HG03439 (cell line): ENCODE data around the gene NT5DC1.
"Not testable (repeated sequence)": the region's sequence is repeated elsewhere in the genome, so short reads cannot be mapped to it uniquely, and the experiment has no call there.

Experiments used
- ATAC-seq: cut with Tn5 transposase; IDR thresholded peaks from one replicate; pipeline ENCODE4 v1.9.1; 2021; ENCODE audit warnings: mild to moderate bottlenecking, moderate library complexity; ENCODE audit not compliant: unreplicated experiment

NT5DC1 gene

DNA sequence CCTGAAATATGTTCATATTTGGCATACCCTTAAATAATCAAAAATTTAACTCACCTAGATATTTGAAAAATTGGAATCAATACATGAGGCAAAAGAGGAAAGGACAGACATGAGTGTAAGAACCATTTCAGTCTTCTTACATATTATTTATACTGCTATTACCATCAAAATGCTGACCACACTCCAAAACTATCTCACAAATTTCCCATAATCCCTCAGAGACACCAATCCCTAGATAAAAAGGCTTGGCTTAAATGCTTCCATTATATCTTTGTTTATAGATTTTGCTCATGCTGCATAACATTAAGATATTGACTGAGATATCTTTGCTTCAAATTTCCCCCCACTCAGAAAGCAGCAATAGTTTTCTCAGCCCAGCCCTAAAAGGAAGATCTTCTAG lies 11.7 kb upstream of the NT5DC1 start:
- ATAC-seq, result no peak

DNA sequence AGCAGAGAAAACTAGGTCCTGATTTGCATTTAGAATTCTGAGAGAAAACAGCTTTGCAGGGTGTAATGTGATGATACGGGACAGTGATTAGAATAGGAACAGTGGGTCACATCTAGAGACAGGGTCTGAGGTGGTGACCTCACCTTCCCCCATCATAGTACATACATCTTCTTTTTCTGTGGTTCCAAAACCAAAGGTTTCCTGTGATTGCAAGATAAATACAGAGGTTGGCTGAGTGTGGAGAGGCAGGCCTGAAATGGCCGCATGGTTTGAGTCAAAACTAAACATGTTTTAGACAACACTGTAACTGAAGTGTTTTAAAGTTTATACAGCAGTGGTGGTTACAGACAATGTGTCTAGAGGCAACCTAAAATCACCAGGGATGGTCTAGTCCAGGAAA lies 10.4 kb upstream of the NT5DC1 start:
- ATAC-seq, result peak; percentile 32

DNA sequence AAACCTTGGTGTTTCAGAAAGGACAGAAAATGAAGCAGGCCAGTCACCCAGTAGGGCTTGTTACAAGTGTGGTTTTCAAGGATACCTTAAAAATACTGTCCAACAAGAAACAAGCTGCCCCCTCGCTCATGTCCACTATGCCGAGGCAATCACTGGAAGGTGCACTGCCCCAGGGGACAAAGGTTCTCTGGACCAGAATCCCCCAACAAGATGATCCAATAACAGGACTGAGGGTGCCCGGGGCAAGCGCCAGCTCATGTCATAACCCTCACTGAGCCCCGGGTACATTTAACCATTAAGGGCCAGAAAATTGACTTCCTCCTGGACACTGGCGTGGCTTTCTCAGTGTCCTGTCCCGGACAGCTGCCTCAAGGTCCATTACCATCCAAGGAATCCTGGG lies 6.6 kb upstream of the NT5DC1 start:
- ATAC-seq, result no peak

DNA sequence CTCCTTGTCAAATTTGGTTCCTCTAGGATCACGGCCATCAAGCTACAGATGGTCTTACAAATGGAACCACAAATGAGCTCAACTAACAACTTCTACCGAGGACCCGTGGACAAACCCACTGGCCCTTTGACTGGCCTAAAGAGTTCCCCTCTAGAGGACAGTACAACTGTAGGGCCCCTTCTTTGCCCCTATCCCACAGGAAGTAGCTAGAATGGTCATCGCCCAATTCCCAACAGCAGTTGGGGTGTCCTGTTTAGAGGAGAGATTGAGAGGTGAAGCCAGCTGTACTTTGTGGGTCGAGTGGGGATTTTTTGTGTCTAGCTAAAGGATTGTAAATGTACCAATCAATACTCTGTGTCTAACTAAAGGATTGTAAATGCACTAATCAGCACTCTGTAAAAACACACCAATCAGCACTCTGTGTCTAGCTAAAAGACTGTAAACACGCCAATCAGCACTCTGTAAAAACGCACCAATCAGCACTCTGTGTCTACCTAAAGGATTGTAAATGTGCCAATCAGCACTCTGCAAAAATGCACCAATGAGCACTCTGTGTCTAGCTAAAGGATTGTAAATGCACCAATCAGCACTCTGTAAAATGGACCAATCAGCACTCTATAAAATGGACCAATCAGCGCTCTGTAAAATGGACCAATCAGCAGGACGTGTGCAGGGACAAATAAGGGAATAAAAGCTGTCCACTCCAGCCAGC lies 4.4 kb upstream of the NT5DC1 start:
- not testable (repeated sequence) for ATAC-seq

DNA sequence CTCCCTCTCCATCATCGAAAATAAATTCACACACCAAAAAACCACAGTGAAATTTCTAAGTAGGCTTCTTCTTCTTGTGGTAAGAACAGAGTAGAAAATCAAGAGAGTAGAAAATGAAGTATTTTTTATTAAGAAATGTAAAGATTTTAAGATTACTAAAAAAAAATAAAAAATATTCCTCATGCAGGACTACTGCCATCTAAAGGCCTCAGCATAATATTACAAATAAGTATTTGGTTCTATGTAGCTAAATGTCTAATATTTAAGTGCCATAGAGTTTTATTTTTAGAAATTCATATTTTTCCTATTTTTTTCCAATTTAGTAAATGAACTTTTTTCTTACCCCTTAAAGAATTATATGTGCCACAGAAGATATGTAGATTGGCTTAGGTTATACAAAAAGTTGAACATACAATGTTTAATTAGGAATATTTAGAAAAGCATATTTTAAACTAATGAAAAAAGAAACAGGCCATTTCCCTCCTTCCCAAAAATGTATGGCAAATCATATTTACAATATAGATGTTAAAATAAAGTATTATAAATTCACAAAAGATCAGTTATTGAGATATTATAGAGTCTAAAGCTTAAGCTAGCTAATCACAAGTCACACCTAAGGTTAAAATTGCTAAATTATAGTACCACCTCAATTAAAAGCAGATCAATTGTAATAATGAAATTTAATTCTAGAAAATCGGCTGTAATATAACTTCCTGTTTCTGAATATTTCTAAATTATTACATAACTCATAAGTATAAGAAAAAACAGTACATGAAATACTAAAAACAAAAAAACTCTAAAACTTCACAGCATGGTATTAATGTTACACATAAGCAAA lies 3.5 kb upstream of the NT5DC1 start:
- no peak for ATAC-seq

DNA sequence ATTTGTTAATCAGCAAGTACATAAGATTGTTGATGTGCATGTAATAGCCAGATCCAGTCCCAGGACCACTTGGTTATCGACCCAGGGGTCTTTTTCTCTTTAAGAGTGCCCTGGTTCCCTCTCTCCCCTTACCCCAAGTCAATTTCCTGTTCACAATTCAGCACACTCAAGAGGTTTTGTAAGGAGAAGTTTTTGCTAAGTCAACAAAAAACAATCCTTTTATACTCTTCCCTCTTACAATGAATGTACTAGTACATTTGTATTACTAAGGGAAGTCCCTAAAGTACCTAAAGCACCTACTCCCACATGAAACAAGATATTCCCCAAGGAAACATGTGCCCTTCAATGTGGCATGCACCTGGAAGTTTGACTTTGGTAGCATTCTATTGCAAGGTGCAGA lies 1.6 kb upstream of the NT5DC1 start:
- no peak for ATAC-seq

DNA sequence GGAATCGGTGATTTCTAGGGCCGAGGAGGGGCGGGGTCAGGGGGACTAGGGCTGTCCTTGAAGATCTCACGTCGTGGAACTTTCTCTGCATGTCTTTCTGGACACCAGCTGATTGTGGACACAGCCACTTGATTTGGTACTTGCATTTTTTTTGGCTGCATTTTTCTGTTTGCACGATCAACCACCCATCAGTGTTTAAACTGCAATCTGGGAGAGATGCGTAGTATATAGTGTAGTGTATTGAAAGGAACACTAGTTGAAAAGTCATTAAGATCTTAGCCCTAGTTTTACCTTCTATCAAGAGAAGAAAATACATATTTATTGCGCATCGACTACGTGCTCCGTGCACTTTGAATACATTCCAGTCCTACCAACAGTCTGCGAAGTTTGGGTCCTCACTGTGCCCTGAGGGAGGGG lies 657 bp downstream of the NT5DC1 start:
- no peak for ATAC-seq

DNA sequence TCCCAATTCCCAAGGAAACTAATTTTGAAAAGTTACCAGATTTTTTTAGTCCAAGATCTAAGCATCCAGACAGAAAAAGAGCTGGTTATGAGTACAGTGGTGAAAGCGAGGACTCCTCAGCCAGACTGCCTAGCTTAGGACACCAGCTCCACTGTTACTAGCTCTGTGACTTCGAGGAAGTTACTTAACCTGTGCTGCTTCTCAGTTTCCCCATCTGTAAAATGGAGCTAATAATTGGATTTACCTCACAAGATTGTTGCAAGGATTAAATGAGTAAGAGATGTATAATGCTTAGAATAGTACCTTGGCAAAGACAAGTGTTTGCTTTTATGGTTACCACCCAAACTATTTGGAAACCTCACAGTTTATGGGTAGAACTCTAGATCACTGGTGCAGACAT lies 1.1 kb downstream of the NT5DC1 start:
- no peak for ATAC-seq

DNA sequence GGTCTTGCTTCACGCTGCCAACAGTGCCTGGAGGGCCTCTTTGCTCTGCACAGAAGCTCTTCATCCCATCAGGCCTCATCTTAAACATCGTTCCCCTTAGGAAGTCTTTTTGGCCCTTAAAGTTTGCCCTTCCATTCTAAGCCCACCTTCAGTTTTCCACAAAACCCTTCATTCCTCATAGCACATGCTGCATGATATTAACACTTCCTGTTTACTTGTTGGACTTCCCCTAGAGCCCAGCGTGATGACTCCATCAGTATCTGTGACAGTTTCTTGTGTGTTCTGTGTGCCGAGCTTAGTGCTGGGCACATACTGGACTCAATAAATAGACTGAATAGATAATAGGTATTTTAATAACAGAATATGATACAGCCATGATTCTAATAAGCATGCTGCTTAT lies 2.2 kb downstream of the NT5DC1 start:
- ATAC-seq, result no peak

DNA sequence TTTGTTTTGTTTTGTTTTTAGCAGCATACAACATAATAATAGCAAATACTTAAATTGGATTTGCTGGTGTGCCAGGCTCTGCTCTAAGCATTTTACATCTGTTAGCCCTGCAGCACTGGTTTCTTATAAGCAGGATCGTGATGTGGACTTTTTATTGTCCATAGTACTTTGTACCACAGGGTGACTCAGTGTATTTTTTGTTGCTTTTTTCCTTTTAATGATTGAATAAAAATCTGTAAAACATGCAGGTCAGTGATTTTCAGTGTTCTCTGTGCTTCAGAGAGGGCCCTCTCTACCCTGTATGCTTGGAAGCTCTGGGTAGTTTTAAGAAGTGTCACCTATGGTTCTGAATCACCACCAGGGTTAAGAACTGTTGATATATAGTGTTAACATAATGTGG lies 4.0 kb downstream of the NT5DC1 start:
- no peak for ATAC-seq

DNA sequence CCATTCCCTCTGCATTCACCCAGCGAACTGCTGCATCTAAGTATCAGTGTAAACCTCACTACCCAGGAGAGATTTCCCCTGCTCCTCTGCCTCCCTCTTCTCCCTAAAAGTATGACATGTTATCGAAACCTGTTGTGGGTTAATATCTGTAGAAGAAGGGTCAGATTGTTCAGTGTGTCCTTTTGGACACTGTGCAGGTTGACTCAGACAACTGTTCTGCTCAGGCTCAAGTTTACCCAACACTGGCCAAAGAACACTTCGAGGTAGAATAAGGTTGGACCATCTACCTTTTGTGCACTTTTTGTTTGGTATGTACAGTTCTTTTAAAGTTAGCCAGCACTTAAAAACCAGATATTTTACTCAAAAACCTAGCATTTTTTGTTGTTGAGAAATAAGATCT lies 4.6 kb downstream of the NT5DC1 start:
- no peak for ATAC-seq

DNA sequence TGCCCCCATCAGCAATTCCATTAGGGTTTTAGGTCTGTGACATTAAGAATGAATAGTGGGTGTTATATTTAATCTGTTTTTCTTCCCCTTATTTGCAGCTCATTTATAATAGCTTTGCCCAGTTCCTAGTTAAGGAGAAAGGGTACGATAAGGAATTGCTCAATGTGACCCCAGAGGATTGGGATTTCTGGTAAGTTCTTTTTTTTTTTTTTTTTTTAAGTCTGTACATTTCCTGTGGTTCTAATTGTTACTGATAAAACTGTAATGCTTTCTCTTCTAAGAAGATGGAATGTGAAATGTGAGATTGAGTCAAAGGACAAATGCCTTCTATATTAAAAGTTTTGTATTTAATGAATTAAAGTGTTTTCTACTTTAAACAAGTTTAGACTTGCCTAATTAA lies 5.5 kb downstream of the NT5DC1 start:
- no peak for ATAC-seq

DNA sequence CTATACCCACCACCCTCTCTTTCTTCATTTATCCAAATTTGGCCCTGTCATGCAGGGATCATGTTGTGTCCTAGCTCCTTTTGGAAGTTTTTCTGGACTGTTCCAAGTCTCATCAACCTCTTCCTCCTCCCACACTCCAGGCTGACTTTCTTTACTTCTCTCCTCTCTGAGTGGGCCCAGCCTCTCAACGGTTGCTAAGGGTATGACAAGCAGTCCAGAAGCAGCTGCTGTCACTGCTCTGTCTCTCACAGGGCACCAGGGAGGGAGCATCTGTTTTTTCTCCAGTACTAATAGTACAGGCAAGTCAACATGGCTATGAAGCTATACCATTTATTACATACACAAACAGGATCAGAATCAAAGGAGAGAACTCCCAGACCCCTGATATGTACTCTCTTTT lies 8.2 kb downstream of the NT5DC1 start:
- ATAC-seq, result no peak

DNA sequence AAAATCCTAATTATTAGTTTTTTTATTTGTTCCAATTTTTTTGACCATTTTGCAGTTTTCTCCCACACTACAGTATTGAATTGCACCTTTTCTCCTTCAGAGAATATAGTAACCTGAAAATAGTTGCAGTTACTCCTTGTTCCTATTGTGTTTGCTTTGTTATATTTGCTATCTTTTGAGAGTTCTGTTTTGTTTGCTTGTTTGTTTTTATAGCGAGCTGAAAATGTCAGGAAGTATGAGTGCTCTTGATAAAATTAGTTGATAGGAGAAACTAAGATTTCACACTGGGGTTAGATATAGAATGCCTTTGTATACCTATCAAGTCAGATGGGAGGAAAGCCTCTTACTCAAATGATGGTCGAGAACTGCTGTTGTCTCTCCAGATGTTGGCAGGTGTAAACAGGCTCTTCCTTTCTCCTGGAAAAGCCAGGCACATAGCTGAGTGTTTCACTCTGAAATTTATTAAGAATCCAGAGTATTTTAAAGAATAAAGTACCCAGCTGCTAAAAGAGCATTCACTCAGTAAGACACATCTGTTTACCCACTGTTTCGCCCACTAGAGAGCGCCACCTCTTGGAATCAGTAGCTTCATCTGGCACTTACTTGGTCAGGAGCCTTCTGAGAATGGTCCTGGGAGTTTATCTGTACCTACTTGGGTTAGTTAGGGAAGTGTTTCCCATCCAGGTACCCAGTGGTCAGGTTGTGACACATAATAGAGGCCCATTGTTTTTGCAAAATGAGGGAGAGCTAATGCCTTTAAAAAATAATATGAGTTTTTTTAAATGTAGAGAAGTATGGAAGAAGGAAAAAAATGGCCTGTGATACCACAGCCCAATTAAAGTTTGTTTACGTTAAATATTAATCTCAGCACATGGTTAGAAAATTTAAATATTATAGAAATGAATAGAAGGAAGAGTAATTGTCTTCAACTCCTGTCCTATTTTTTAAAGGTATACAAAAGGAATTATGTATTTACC lies 11.2 kb downstream of the NT5DC1 start:
- no peak for ATAC-seq

DNA sequence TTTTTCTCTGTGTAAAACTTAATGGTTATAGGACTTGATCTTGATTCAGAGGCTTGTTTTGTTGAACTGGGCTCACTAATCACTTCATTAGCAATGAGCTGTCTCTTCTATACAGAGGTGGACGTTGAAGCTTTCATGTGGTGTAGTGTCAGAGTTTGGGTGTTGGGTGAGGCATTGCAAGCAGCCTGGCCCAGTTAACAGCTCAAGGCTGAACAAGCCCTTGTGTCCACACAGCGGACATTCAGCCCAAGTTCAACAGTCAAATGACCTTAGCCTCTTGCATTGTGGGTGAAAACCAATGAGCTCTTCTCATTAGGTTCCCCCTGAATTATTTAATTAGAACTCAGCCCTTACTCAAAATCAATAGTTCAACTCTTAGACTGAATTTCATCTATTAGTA lies 12.7 kb downstream of the NT5DC1 start:
- no peak for ATAC-seq

DNA sequence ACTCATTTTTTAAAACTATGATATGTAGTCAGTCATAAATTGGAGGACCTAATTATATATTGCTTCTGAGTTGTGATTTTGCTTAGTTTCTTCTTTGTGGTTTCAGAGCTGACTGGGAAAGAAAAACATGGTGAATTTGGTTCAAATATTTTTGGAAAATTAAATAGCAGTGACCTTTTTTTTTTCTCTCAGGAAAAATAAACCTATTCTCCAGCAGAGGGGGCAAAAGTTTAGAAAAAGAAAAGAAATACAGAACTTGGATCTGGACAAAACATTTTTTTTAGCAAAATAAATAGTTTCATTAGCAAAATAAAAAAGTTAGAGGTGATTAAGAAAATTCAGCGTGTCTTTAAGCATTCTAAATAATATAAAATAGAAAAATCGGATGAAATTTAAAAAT lies 15.1 kb downstream of the NT5DC1 start:
- no peak for ATAC-seq

DNA sequence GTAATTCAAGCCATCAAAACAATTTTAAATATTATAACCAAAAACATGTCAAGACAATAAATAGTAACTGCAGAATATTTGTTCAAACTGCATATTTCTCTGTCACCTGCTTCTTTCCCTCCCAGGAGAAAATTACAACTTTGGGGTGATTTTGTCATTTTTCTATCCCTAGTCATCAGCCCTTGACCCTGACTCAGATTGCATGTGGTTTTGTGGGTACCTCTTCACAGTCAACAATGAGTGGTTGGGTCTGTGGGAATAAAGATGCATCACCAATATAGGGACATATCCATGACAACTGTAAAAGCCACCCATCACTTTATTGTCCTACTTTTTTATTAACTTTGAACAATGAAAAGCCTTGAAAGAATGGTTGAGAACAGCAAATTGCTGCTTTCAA lies 18.0 kb downstream of the NT5DC1 start:
- ATAC-seq, result no peak

DNA sequence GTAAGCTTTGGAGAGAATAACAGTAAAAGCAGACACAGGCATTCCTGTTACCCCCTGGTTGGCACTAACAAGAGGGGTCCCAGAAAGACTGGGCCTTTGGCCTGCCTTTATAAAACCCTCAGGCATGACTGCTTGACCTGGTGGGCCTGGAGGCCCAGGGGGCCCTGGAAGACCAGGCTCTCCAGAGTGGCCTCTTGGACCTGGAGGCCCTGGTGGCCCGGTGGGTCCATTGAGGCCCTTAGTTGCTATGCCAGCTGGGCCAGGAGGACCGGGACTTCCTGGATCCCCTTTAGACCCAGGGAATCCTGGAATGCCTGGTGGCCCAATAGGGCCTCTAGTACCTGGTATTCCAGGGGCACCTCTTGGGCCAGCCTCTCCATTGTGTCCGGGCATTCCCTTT lies 19.8 kb downstream of the NT5DC1 start:
- no peak for ATAC-seq

DNA sequence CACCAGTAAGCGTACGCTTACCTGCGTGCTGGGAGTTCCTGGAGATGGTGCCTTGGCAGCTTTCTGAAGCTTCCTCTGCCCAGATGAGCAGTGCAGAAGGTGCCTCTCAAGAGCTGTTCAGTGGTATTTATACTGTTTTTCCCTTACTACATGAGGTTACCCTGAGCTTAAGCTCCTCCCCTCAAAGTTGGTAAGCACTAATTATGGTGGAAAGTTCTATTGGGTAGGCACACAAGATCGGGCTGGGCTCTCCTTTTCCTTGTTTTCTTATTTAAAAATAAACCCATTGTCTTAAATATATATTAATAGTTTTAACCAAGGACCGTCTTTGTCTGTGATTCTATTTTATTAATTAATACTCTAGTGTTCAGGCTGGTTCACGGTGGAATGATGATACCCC lies 25.4 kb downstream of the NT5DC1 start, which contains the start of gene COL10A1:
Gene COL10A1 (minus strand): TSS at position 101 of the 400 bp plus-strand sequence. CDS start 640 bp downstream, outside the sequence.
- ATAC-seq, result no peak

DNA sequence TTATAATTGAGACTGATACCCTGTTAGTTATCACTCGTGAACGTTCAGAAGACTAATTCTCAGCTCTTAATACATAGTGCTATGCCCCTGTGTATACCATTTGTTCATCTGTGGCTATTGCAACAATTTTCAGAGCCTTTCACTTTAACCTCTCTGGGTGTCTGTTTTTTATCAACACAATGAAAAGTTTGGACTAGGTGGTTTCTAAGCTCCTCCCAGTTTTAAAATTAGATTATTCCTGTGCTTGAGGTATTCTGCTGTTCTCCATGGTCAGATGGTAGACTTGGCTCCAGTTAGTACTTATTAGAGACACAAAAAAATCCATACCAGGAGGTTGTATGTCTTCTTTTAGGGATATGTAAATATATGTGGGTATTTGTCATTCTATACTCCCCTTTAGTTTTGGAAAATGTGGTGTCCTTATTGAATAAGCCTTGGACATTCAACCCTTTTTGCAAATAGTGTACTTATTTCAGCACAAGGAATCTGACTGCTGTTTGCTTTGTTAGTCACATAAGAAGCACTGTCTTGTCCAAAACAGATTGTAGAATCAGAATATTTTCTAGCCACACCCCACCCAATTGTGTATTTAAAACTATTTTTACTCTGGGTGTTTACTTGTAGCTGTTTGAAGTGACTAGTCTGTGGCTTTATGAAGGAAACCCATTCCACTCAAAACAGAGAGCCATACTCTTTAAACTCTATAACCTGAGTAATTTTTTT lies 27.3 kb downstream of the NT5DC1 start:
- no peak for ATAC-seq

DNA sequence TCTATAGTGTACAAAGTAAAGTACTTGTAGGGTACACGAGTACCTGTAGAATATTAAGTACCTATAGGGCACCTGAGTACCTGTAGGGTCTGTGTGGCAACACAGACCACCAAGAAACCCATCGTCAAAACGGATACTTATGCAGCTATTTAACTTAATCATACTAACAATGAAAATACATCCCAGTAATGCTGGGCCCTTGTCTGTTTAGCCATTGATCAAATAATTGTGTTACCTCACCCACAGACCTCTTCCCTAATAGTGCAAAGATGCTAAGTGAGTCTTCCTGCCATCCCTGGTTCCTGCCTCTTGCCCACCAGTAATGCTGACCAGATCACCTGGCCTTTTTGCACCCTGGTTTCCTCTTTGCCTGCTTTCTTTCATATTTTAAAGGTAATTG lies 32.8 kb downstream of the NT5DC1 start:
- no peak for ATAC-seq
